GM19023 (cell line): ENCODE data around the gene FHIT.

ENCODE experiments used
- ATAC-seq: cut with Tn5 transposase; IDR thresholded peaks from one replicate; pipeline ENCODE4 v1.9.1; 2021; ENCODE audit warnings: mild to moderate bottlenecking, moderate library complexity; ENCODE audit not compliant: unreplicated experiment

The FHIT gene

GRCh38 chr3:60149501-60149900 lies 1101.8 kb downstream of the FHIT start:
- ATAC-seq: no peak

- no peak for ATAC-seq
These were observed 1103.9 kb downstream of the FHIT start for GRCh38 chr3:60147249-60147950.

GRCh38 chr3:60146121-60146520 lies 1105.1 kb downstream of the FHIT start:
- no peak for ATAC-seq

- ATAC-seq: no peak
These were observed 1107.2 kb downstream of the FHIT start for GRCh38 chr3:60144071-60144470.

GRCh38 chr3:60142009-60142408 lies 1109.2 kb downstream of the FHIT start:
- ATAC-seq: no peak

- no peak for ATAC-seq
These were observed 1111.1 kb downstream of the FHIT start for GRCh38 chr3:60140160-60140559.

GRCh38 chr3:60136601-60137000 lies 1114.7 kb downstream of the FHIT start:
- ATAC-seq: no peak

- ATAC-seq: no peak
These were observed 1115.8 kb downstream of the FHIT start for GRCh38 chr3:60135474-60135873.

- no peak for ATAC-seq
These were observed 1117.7 kb downstream of the FHIT start for GRCh38 chr3:60133269-60134162.

- ATAC-seq: no peak
These were observed 1119.6 kb downstream of the FHIT start for GRCh38 chr3:60131618-60132017.

- ATAC-seq: no peak
These were observed 1124.5 kb downstream of the FHIT start for GRCh38 chr3:60126511-60127304.

GRCh38 chr3:60125686-60126085 lies 1125.6 kb downstream of the FHIT start:
- ATAC-seq: no peak

- no peak for ATAC-seq
These were observed 1131.0 kb downstream of the FHIT start for GRCh38 chr3:60120245-60120644.

- no peak for ATAC-seq
These were observed 1137.1 kb downstream of the FHIT start for GRCh38 chr3:60114191-60114590.

GRCh38 chr3:60107275-60107674 lies 1144.0 kb downstream of the FHIT start:
- no peak for ATAC-seq

GRCh38 chr3:60102154-60102553 lies 1149.1 kb downstream of the FHIT start:
- no peak for ATAC-seq

- ATAC-seq: no peak
These were observed 1149.6 kb downstream of the FHIT start for GRCh38 chr3:60101621-60102020.

GRCh38 chr3:60096403-60096802 lies 1154.8 kb downstream of the FHIT start:
- ATAC-seq: no peak

- no peak for ATAC-seq
These were observed 1155.3 kb downstream of the FHIT start for GRCh38 chr3:60095930-60096329.

GRCh38 chr3:60095516-60095915 lies 1155.7 kb downstream of the FHIT start:
- ATAC-seq: no peak

GRCh38 chr3:60094392-60094947 lies 1156.8 kb downstream of the FHIT start:
- ATAC-seq: no peak
